Activated T-cell treated with anti-CD3 and anti-CD28 coated beads for 24 hours (primary cell): ENCODE results near the gene VANGL1.
"Not testable (repeated sequence)": the region's sequence is repeated elsewhere in the genome, so short reads cannot be mapped to it uniquely, and the experiment has no call there.

Source experiments
- DNase-seq: peaks from one replicate; pipeline ENCODE4 v3.0.0-alpha.2; 2020; ENCODE audit warnings: low read depth

Gene VANGL1

GRCh38 chr1:115641762-115642167 lies at the start of gene VANGL1:
Gene VANGL1 (plus strand): TSS chr1:115641970. CDS start chr1:115651414, 9,444 bp downstream.
- peak; percentile 24 for DNase-seq

- no peak for DNase-seq
Observed at GRCh38 chr1:115592264-115592663, 49.5 kb upstream of the VANGL1 start.

- no peak for DNase-seq
Observed at GRCh38 chr1:115593365-115594259, 48.2 kb upstream of the VANGL1 start.

- DNase-seq = no peak
Observed at GRCh38 chr1:115594600-115594999, 47.2 kb upstream of the VANGL1 start.

GRCh38 chr1:115595279-115596079 lies 46.3 kb upstream of the VANGL1 start:
- DNase-seq = peak; percentile 49

GRCh38 chr1:115596080-115596780 lies 45.5 kb upstream of the VANGL1 start:
- no peak for DNase-seq

GRCh38 chr1:115604508-115604907 lies 37.3 kb upstream of the VANGL1 start:
- DNase-seq = no peak

GRCh38 chr1:115606305-115606704 lies 35.5 kb upstream of the VANGL1 start:
- DNase-seq = no peak

GRCh38 chr1:115609021-115609420 lies 32.7 kb upstream of the VANGL1 start:
- no peak for DNase-seq

GRCh38 chr1:115613767-115614166 lies 28.0 kb upstream of the VANGL1 start:
- DNase-seq = no peak

- DNase-seq = no peak
Observed at GRCh38 chr1:115620453-115620852, 21.3 kb upstream of the VANGL1 start.

GRCh38 chr1:115620950-115621349 lies 20.8 kb upstream of the VANGL1 start:
- DNase-seq = no peak

- DNase-seq = no peak
Observed at GRCh38 chr1:115624859-115625258, 16.9 kb upstream of the VANGL1 start.

GRCh38 chr1:115630342-115630741 lies 11.4 kb upstream of the VANGL1 start:
- no peak for DNase-seq

GRCh38 chr1:115632251-115633026 lies 9.3 kb upstream of the VANGL1 start:
- DNase-seq = no peak

GRCh38 chr1:115633606-115634005 lies 8.2 kb upstream of the VANGL1 start:
- not testable (repeated sequence) for DNase-seq

- DNase-seq = not testable (repeated sequence)
Observed at GRCh38 chr1:115637247-115637646, 4.5 kb upstream of the VANGL1 start.

GRCh38 chr1:115640384-115640783 lies 1.4 kb upstream of the VANGL1 start:
- no peak for DNase-seq

GRCh38 chr1:115642168-115643072 lies 650 bp downstream of the VANGL1 start:
- DNase-seq = no peak

GRCh38 chr1:115643225-115643624 lies 1.5 kb downstream of the VANGL1 start:
- DNase-seq = no peak
